ENCODE data around the gene ROBO1. TPM values are rescaled to one million over a fixed set of nuclear protein-coding genes. Genes with fewer than 3 reads are reported as not detected.

ROBO1 gene
- total RNA-seq, 1 donor from 2014 or later = 250 TPM

- Mint-ChIP-seq H3K36me3 (ENCODE audit: low read depth, unreplicated experiment) (no peaks in the 10 kb centered on the region), H3K27ac (ENCODE audit: unreplicated experiment) (no peak overlapping the region), H3K27me3 (ENCODE audit: unreplicated experiment) (no peaks in the 10 kb centered on the region), H3K9me3 (ENCODE audit: unreplicated experiment) (no peaks in the 10 kb centered on the region), H3K4me1 (ENCODE audit: unreplicated experiment) (peaks cover 4% of the 10 kb centered on the region), H3K4me3 (ENCODE audit: unreplicated experiment) (no peak overlapping the region)
- no peak for TF ChIP-seq CTCF (IDR thresholded peaks at IDR 0.05; ENCODE audit: unreplicated experiment)
- no peak for DNase-seq (ENCODE audit: low spot score)
Measured at GRCh38 chr3:78908236-78908635, 859.6 kb downstream of the ROBO1 start.

- Mint-ChIP-seq H3K4me3 (ENCODE audit: unreplicated experiment) (no peak overlapping the region), H3K4me1 (ENCODE audit: unreplicated experiment) (no peaks in the 10 kb centered on the region), H3K36me3 (ENCODE audit: low read depth, unreplicated experiment) (no peaks in the 10 kb centered on the region), H3K9me3 (ENCODE audit: unreplicated experiment) (no peaks in the 10 kb centered on the region), H3K27ac (ENCODE audit: unreplicated experiment) (no peak overlapping the region), H3K27me3 (ENCODE audit: unreplicated experiment) (no peaks in the 10 kb centered on the region)
- DNase-seq (ENCODE audit: low spot score) = no peak
- no peak for TF ChIP-seq CTCF (IDR thresholded peaks at IDR 0.05; ENCODE audit: unreplicated experiment)
Measured at GRCh38 chr3:78907367-78907766, 860.4 kb downstream of the ROBO1 start.

- no peak for TF ChIP-seq CTCF (IDR thresholded peaks at IDR 0.05; ENCODE audit: unreplicated experiment)
- no peaks in the 10 kb centered on the region for H3K27me3 Mint-ChIP-seq (ENCODE audit: unreplicated experiment)
- H3K27ac Mint-ChIP-seq (ENCODE audit: unreplicated experiment) = no peak overlapping the region
- H3K9me3 Mint-ChIP-seq (ENCODE audit: unreplicated experiment) = no peaks in the 10 kb centered on the region
- H3K36me3 Mint-ChIP-seq (ENCODE audit: low read depth, unreplicated experiment) = no peaks in the 10 kb centered on the region
- no peak for DNase-seq (ENCODE audit: low spot score)
- H3K4me1 Mint-ChIP-seq (ENCODE audit: unreplicated experiment) = no peaks in the 10 kb centered on the region
- no peak overlapping the region for H3K4me3 Mint-ChIP-seq (ENCODE audit: unreplicated experiment)
Measured at GRCh38 chr3:78906930-78907329, 860.9 kb downstream of the ROBO1 start.

- no peaks in the 10 kb centered on the region for H3K27me3 Mint-ChIP-seq (ENCODE audit: unreplicated experiment)
- no peak overlapping the region for H3K27ac Mint-ChIP-seq (ENCODE audit: unreplicated experiment)
- TF ChIP-seq CTCF (IDR thresholded peaks at IDR 0.05; ENCODE audit: unreplicated experiment) = no peak
- no peaks in the 10 kb centered on the region for H3K9me3 Mint-ChIP-seq (ENCODE audit: unreplicated experiment)
- H3K4me3 Mint-ChIP-seq (ENCODE audit: unreplicated experiment) = no peak overlapping the region
- no peaks in the 10 kb centered on the region for H3K4me1 Mint-ChIP-seq (ENCODE audit: unreplicated experiment)
- H3K36me3 Mint-ChIP-seq (ENCODE audit: low read depth, unreplicated experiment) = no peaks in the 10 kb centered on the region
- DNase-seq (ENCODE audit: low spot score) = no peak
Measured at GRCh38 chr3:78906245-78906644, 861.6 kb downstream of the ROBO1 start.

- no peak overlapping the region for H3K27ac Mint-ChIP-seq (ENCODE audit: unreplicated experiment)
- H3K36me3 Mint-ChIP-seq (ENCODE audit: low read depth, unreplicated experiment) = no peaks in the 10 kb centered on the region
- no peaks in the 10 kb centered on the region for H3K9me3 Mint-ChIP-seq (ENCODE audit: unreplicated experiment)
- H3K4me3 Mint-ChIP-seq (ENCODE audit: unreplicated experiment) = no peak overlapping the region
- no peak for DNase-seq (ENCODE audit: low spot score)
- no peak for TF ChIP-seq CTCF (IDR thresholded peaks at IDR 0.05; ENCODE audit: unreplicated experiment)
- no peaks in the 10 kb centered on the region for H3K4me1 Mint-ChIP-seq (ENCODE audit: unreplicated experiment)
- no peaks in the 10 kb centered on the region for H3K27me3 Mint-ChIP-seq (ENCODE audit: unreplicated experiment)
Measured at GRCh38 chr3:78905700-78906099, 862.1 kb downstream of the ROBO1 start.

All from endothelial cell (in vitro differentiated cells).